Ishikawa (cell line): ENCODE measurements around the gene KRT31.

Experiments used
- CEBPB ChIP-seq: IDR thresholded peaks from 2 replicates; pipeline ENCODE4 v1.6.1; 2012
- CREB1 ChIP-seq: IDR thresholded peaks from 2 replicates; pipeline ENCODE4 v1.6.1; 2012; ENCODE audit warnings: low read depth
- EGR1 ChIP-seq: IDR thresholded peaks from 2 replicates; pipeline ENCODE4 v1.6.1; 2012
- EP300 ChIP-seq: IDR thresholded peaks from 2 replicates; pipeline ENCODE4 v1.6.1; 2012; ENCODE audit warnings: borderline replicate concordance
- FOXM1 ChIP-seq: IDR thresholded peaks from 2 replicates; pipeline ENCODE4 v1.6.1; 2012; ENCODE audit warnings: low read depth, borderline replicate concordance
- NFIC ChIP-seq: IDR thresholded peaks from 2 replicates; pipeline ENCODE4 v1.6.1; 2012
- RAD21 ChIP-seq: IDR thresholded peaks from 2 replicates; pipeline ENCODE4 v1.6.1; 2012; ENCODE audit warnings: low read depth
- TAF1 ChIP-seq: IDR thresholded peaks from 2 replicates; pipeline ENCODE4 v1.6.1; 2012; ENCODE audit warnings: low read depth, mild to moderate bottlenecking
- TCF12 ChIP-seq: IDR thresholded peaks from 2 replicates; pipeline ENCODE4 v1.6.1; 2012; ENCODE audit warnings: low read depth
- TEAD4 ChIP-seq: IDR thresholded peaks from 2 replicates; pipeline ENCODE4 v1.6.1; 2012
- YY1 ChIP-seq: IDR thresholded peaks from 2 replicates; pipeline ENCODE4 v1.6.1; 2012; ENCODE audit warnings: low read depth
- ZBTB7A ChIP-seq: IDR thresholded peaks from 2 replicates; pipeline ENCODE4 v1.6.1; 2012; ENCODE audit warnings: low read depth
- TF ChIP-seq, protein P1 (sequence below): IDR thresholded peaks from 2 replicates; pipeline ENCODE4 v1.6.1; 2012
- TF ChIP-seq, protein P2 (sequence below): IDR thresholded peaks from 2 replicates; pipeline ENCODE4 v1.6.1; 2012
- TF ChIP-seq, protein P3 (sequence below): IDR thresholded peaks from 2 replicates; pipeline ENCODE4 v1.6.1; 2012; ENCODE audit warnings: low read depth, mild to moderate bottlenecking

Gene KRT31

DNA sequence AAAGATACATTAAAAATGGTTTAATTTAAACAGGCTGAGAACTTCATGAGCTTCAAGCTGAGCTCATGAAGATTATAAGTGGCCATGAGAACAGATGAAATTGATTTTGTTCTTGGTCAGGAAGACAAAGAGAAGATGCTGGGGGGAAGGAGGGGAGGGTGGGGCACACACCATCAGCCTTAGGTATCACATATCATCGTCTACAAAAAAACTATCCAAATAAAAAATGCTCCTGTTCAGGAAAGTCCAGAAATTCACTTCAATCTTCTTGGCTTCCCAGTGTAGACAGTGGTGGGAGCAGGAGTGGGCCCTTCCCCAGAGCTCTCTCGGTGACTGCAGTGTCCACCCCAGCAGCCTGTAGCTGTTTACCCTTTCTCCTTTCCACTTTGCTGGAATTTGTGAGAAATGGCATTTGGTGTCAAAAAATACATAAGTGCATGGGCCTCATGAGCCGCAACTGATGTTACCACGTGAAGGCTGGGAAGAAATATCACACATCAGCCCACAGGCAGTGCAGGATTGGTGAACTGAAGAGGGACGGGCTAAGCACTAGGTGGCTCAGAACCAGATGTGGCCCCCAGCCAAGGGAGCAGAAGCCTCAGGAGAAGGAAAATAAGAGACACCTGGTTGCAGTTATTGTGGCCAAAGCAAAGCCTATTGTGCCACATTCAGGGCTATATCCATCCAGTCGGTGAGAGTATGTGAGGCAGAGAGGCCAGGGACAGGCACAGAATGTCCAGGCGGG is 20.9 kb upstream of the KRT31 start:
- TF ChIP-seq, protein P1, sequence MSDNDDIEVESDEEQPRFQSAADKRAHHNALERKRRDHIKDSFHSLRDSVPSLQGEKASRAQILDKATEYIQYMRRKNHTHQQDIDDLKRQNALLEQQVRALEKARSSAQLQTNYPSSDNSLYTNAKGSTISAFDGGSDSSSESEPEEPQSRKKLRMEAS, result no peak
- TF ChIP-seq, protein P2, sequence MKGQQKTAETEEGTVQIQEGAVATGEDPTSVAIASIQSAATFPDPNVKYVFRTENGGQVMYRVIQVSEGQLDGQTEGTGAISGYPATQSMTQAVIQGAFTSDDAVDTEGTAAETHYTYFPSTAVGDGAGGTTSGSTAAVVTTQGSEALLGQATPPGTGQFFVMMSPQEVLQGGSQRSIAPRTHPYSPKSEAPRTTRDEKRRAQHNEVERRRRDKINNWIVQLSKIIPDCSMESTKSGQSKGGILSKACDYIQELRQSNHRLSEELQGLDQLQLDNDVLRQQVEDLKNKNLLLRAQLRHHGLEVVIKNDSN, result no peak
- TF ChIP-seq RAD21, result no peak
- no peak for TF ChIP-seq NFIC
- no peak for TF ChIP-seq EP300
- TF ChIP-seq TCF12, result no peak
- no peak for TF ChIP-seq FOXM1
- TF ChIP-seq CEBPB, result no peak
- no peak for TF ChIP-seq TEAD4
- no peak for TF ChIP-seq TAF1
- TF ChIP-seq, protein P3, sequence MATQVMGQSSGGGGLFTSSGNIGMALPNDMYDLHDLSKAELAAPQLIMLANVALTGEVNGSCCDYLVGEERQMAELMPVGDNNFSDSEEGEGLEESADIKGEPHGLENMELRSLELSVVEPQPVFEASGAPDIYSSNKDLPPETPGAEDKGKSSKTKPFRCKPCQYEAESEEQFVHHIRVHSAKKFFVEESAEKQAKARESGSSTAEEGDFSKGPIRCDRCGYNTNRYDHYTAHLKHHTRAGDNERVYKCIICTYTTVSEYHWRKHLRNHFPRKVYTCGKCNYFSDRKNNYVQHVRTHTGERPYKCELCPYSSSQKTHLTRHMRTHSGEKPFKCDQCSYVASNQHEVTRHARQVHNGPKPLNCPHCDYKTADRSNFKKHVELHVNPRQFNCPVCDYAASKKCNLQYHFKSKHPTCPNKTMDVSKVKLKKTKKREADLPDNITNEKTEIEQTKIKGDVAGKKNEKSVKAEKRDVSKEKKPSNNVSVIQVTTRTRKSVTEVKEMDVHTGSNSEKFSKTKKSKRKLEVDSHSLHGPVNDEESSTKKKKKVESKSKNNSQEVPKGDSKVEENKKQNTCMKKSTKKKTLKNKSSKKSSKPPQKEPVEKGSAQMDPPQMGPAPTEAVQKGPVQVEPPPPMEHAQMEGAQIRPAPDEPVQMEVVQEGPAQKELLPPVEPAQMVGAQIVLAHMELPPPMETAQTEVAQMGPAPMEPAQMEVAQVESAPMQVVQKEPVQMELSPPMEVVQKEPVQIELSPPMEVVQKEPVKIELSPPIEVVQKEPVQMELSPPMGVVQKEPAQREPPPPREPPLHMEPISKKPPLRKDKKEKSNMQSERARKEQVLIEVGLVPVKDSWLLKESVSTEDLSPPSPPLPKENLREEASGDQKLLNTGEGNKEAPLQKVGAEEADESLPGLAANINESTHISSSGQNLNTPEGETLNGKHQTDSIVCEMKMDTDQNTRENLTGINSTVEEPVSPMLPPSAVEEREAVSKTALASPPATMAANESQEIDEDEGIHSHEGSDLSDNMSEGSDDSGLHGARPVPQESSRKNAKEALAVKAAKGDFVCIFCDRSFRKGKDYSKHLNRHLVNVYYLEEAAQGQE, result no peak
- no peak for TF ChIP-seq ZBTB7A
- TF ChIP-seq EGR1, result no peak
- no peak for TF ChIP-seq YY1
- TF ChIP-seq CREB1, result no peak

DNA sequence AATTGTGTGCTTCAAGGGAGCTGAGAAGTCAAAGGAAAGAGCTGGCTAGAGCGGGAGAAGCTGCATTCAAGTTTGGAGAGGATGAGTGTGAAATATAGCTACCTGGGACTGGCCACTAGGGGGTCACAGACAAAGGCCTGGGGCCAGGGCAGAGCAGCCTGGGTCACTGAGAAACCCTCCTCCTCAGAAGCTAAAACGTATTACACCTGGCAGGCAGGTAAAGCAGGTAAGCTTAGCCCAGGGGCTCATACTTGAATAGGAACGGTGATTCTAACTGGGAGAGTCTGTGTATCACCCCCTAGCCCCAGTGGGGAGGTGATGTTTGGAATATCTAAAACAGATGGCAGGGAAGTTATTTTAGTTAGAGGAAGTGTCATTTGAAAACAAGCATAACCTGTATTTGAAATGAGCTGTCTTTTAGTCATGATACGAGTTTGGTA is 20.2 kb upstream of the KRT31 start:
- TF ChIP-seq FOXM1, result no peak
- peak; percentile 46 for TF ChIP-seq RAD21

DNA sequence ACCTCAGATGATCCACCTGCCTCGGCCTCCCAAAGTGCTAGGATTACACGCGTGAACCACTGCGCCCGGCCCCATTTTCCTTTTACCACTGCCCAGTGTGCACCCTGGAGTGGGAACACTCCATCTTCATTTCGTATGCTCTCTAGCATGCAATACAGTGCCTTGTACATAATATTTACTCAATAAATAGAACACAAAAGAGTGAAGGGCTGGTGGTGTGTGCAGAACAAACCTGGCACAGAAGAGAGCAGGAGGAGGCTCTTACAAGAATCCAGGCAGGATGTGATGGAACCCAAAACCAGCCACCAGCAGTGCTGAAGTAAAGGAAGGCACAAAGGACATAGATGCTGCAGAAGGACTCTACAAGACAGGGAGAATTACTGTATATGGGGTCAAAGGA is 19.7 kb upstream of the KRT31 start:
- TF ChIP-seq TEAD4 (no peak), YY1 (no peak), CREB1 (no peak), RAD21 (no peak), ZBTB7A (no peak), CEBPB (no peak)
- TF ChIP-seq, protein P2, result no peak

DNA sequence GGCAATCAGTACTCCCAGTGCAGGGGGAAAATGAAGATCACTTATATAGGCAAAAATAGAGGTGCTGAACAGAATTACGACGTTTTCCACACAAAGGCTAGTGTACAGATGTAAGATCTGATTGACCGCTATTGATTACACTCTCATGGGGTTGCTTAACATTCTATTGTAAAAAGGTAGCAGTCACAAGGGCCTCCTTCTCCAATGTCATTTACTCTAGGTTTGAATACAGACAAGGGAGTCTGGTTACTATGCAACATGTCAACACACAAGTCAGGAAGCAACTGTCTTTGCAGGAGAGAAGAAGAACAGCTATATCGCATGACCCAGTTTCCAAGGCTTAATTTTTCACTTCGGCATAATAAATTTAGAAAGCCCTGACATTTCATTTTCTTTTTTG is 19.1 kb upstream of the KRT31 start:
- TF ChIP-seq RAD21 (no peak), EP300 (no peak), NFIC (no peak), TCF12 (no peak), YY1 (no peak), ZBTB7A (no peak), TEAD4 (no peak), CREB1 (no peak), CEBPB (no peak), EGR1 (no peak), FOXM1 (no peak), TAF1 (no peak)
- TF ChIP-seq, protein P1, result no peak
- TF ChIP-seq, protein P3, result no peak
- TF ChIP-seq, protein P2, result no peak

DNA sequence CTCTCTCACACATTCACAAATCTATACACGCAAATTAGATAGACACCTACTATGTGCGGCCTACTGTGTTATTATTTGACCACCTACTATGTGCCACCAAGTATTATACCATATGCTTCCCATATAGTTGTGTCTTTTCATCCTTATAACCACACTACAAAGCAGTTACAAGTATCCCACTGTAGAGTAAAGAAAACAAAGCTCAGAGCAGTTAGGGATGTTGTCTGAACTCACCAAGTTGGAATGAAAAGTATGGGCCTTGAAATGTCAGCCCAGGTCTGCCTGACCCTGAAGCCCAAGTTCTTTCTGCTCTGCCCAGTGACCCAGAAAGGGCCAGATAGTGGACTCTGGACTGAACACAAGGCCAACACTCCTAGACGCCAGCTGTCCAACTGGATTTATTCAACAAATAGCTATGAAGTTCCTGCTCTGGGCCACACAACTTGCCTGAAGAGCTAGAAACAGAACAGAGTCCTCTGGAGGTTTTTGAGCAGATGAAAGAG is 18.5 kb upstream of the KRT31 start:
- TF ChIP-seq, protein P3, result no peak
- TF ChIP-seq RAD21 (no peak), TEAD4 (0 out of 2 replicates have a peak, but pooled peaks have one; percentile 9), EP300 (no peak)
